ENCODE results near the gene ATF5. TPM values are rescaled to one million over a fixed set of nuclear protein-coding genes. Genes with fewer than 3 reads are reported as not detected.

ATF5 gene
- total and polyA plus RNA-seq, 2 donors (not counting 1 experiment from before 2014, with no cell fraction given) = 9.0 to 37.6 TPM

DNA sequence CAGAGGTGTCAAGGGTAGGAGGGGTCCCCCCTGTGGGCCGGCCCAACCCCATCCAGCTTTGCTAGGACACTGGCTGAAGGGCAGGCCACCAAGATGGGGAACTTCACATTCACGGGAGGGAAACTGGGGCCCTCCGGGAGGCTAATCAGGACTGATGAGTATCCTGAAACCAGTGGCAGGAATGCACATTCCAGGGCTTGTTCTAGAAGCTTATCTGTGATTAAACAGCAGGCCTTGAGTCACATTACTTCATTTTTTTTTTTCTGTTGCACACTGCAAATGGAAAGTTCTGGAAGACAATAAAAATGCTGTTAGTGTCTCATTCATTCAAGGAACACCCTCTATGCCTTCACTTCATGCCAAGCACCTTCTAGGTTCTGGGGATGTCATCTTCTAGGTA, 47.5 kb downstream of the ATF5 start:
- Histone ChIP-seq H3K4me2 (replicated peaks; ENCODE audit: low read depth, low read length, poor library complexity, severe bottlenecking) (no peak overlapping the region), H3K27me3 (replicated peaks in 1 of 4; ENCODE audit: control extremely low read depth in 1 of 4, control insufficient read depth in 3 of 4, insufficient read depth in 4 of 4, low read length in 3 of 4) (no peaks in the 10 kb centered on the region), H3K36me3 (replicated peaks in 1 of 2; ENCODE audit: control extremely low read depth in 1 of 2, control insufficient read depth in 1 of 2, extremely low read depth in 1 of 2, insufficient read depth in 2 of 2, low read length in 1 of 2) (peaks cover 2 to 31% of the 10 kb centered on the region in 2 experiments), H3K9me3 (ENCODE audit: control extremely low read depth in 1 of 3, control insufficient read depth in 2 of 3, insufficient read depth in 1 of 3, low read length in 2 of 3) (no peaks in the 10 kb centered on the region), H3K9ac (ENCODE audit: low read length) (no peak overlapping the region), H3K79me2 (ENCODE audit: control insufficient read depth, insufficient read depth, low read length) (no peaks in the 10 kb centered on the region), H4K20me1 (ENCODE audit: control insufficient read depth, insufficient read depth, low read length, poor library complexity, severe bottlenecking) (no peaks in the 10 kb centered on the region), H3K4me1 (ENCODE audit: control insufficient read depth in 2 of 2, insufficient read depth in 2 of 2, low read length in 2 of 2) (no peaks in the 10 kb centered on the region), H3K27ac (ENCODE audit: low read length in 2 of 2) (no peak overlapping the region), H3K4me3 (ENCODE audit: control extremely low read depth in 1 of 5, extremely low read depth in 1 of 5, insufficient read depth in 1 of 5, low read depth in 2 of 5, low read length in 4 of 5) (no peak overlapping the region), H2AFZ (ENCODE audit: insufficient read depth, low read depth, low read length, poor library complexity, severe bottlenecking) (no peak overlapping the region)
- intact Hi-C loops (cut with micrococcal nuclease) = no loop called here
- Mint-ChIP-seq H3K4me1 (no peaks in the 10 kb centered on the region), H3K9me3 (ENCODE audit: insufficient read depth) (no peaks in the 10 kb centered on the region), H3K4me3 (no peak overlapping the region), H3K27ac (peak overlapping the region; percentile 10), H3K27me3 (no peaks in the 10 kb centered on the region)
- CTCF ChIA-PET = no interaction called here
- TF ChIP-seq, protein P1, sequence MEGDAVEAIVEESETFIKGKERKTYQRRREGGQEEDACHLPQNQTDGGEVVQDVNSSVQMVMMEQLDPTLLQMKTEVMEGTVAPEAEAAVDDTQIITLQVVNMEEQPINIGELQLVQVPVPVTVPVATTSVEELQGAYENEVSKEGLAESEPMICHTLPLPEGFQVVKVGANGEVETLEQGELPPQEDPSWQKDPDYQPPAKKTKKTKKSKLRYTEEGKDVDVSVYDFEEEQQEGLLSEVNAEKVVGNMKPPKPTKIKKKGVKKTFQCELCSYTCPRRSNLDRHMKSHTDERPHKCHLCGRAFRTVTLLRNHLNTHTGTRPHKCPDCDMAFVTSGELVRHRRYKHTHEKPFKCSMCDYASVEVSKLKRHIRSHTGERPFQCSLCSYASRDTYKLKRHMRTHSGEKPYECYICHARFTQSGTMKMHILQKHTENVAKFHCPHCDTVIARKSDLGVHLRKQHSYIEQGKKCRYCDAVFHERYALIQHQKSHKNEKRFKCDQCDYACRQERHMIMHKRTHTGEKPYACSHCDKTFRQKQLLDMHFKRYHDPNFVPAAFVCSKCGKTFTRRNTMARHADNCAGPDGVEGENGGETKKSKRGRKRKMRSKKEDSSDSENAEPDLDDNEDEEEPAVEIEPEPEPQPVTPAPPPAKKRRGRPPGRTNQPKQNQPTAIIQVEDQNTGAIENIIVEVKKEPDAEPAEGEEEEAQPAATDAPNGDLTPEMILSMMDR (IDR thresholded peaks at IDR 0.05) = no peak
- no peak for TF ChIP-seq EZH2 (IDR thresholded peaks at IDR 0.05; ENCODE audit: borderline replicate concordance, insufficient read depth, low read depth, low read length, poor library complexity, severe bottlenecking)
- ATAC-seq (ENCODE audit: low read depth) = no peak
- DNase-seq = no peak
- POLR2A ChIA-PET = no interaction called here
- 97% methylated on average over 3 of the region's 3 CpGs for WGBS (ENCODE audit: insufficient coverage)

DNA sequence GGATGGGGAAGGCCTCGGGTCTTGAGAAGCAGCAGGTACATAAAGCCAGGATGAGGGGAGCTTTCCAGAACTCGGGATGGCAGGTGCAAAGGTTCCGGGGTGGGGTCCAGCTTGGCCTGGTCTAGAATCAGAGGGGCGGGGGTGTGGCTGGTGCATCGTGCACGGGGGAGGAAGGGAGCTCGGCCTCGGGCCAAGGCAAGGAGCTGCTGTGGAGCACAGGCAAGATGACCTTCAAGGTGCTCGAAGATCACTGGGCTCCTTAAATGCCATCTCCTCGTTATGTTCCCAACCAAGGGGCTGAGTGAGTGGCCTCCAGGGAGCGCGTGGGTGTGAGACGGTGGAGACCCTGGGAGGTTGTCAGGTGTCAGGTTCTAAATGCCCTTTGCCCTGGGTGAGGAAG, 48.1 kb downstream of the ATF5 start:
- H3K9me3 ChIP-seq (ENCODE audit: control extremely low read depth in 1 of 3, control insufficient read depth in 2 of 3, insufficient read depth in 1 of 3, low read length in 2 of 3) = no peaks in the 10 kb centered on the region
- intact Hi-C loops (cut with micrococcal nuclease) = no loop called here
- H3K4me1 Mint-ChIP-seq = no peaks in the 10 kb centered on the region
- DNase-seq = no peak
- no peak overlapping the region for H3K27ac ChIP-seq (ENCODE audit: low read length in 2 of 2)
- no peaks in the 10 kb centered on the region for H3K9me3 Mint-ChIP-seq (ENCODE audit: insufficient read depth)
- H3K4me1 ChIP-seq (ENCODE audit: control insufficient read depth in 2 of 2, insufficient read depth in 2 of 2, low read length in 2 of 2) = no peaks in the 10 kb centered on the region
- WGBS (ENCODE audit: insufficient coverage) = 97% methylated on average over 13 of the region's 13 CpGs
- no peak overlapping the region for H3K9ac ChIP-seq (ENCODE audit: low read length)
- no peaks in the 10 kb centered on the region for H3K27me3 ChIP-seq (replicated peaks in 1 of 4; ENCODE audit: control extremely low read depth in 1 of 4, control insufficient read depth in 3 of 4, insufficient read depth in 4 of 4, low read length in 3 of 4)
- ChIA-PET POLR2A (no interaction called here), CTCF (interaction anchor here (0.6 kb wide), 1 partner anchor 302 kb away, joined by 3 read pairs; no protein-coding TSS in a partner anchor)
- H4K20me1 ChIP-seq (ENCODE audit: control insufficient read depth, insufficient read depth, low read length, poor library complexity, severe bottlenecking) = no peaks in the 10 kb centered on the region
- ATAC-seq (ENCODE audit: low read depth) = no peak
- no peak overlapping the region for H3K4me3 Mint-ChIP-seq
- no peak for TF ChIP-seq EZH2 (IDR thresholded peaks at IDR 0.05; ENCODE audit: borderline replicate concordance, insufficient read depth, low read depth, low read length, poor library complexity, severe bottlenecking)
- TF ChIP-seq, protein P1 (IDR thresholded peaks at IDR 0.05) = no peak
- H3K27ac Mint-ChIP-seq = no peak overlapping the region
- H2AFZ ChIP-seq (ENCODE audit: insufficient read depth, low read depth, low read length, poor library complexity, severe bottlenecking) = no peak overlapping the region
- no peak overlapping the region for H3K4me3 ChIP-seq (ENCODE audit: control extremely low read depth in 1 of 5, extremely low read depth in 1 of 5, insufficient read depth in 1 of 5, low read depth in 2 of 5, low read length in 4 of 5)
- no peak overlapping the region for H3K4me2 ChIP-seq (replicated peaks; ENCODE audit: low read depth, low read length, poor library complexity, severe bottlenecking)
- H3K27me3 Mint-ChIP-seq = no peaks in the 10 kb centered on the region
- H3K36me3 ChIP-seq (replicated peaks in 1 of 2; ENCODE audit: control extremely low read depth in 1 of 2, control insufficient read depth in 1 of 2, extremely low read depth in 1 of 2, insufficient read depth in 2 of 2, low read length in 1 of 2) = peaks cover 2 to 36% of the 10 kb centered on the region in 2 experiments
- H3K79me2 ChIP-seq (ENCODE audit: control insufficient read depth, insufficient read depth, low read length) = no peaks in the 10 kb centered on the region

Measured in B cell (primary cell).